GM12878 (cell line): ENCODE measurements around the gene NELL1.

ENCODE experiments used
- BCL11A ChIP-seq: IDR thresholded peaks from 2 replicates; pipeline ENCODE4 v1.6.1; 2011; ENCODE audit warnings: low read depth, low read length
- BHLHE40 ChIP-seq, 2 experiments: fragments of 450-650 bp in 1 of 2; IDR thresholded peaks; 2 replicates each; pipeline ENCODE4 v1.6.1; 2011 to 2017; ENCODE audit warnings: low read depth in 2 of 2, borderline replicate concordance in 1 of 2, improper control_type of control experiment in 1 of 2, low read length in 1 of 2, mild to moderate bottlenecking in 1 of 2
- CREM ChIP-seq: IDR thresholded peaks from 2 replicates; pipeline ENCODE4 v1.6.1; 2014; ENCODE audit warnings: antibody characterized with exemption, low read depth
- POLR2A ChIP-seq: IDR thresholded peaks from 2 replicates; pipeline ENCODE4 v1.6.1; 2011; ENCODE audit warnings: low read depth, mild to moderate bottlenecking, low read length
- RAD21 ChIP-seq: IDR thresholded peaks from 2 replicates; pipeline ENCODE4 v1.6.1; 2011; ENCODE audit warnings: mild to moderate bottlenecking, low read depth, low read length, moderate library complexity; ENCODE audit not compliant: insufficient read depth
- TF ChIP-seq, protein P1 (sequence below): IDR thresholded peaks from 2 replicates; pipeline ENCODE4 v1.6.1; 2011; ENCODE audit warnings: borderline replicate concordance, low read depth, mild to moderate bottlenecking, moderate library complexity, mixed read lengths, low read length; ENCODE audit not compliant: insufficient read depth; ENCODE audit errors: extremely low read length

DNA sequence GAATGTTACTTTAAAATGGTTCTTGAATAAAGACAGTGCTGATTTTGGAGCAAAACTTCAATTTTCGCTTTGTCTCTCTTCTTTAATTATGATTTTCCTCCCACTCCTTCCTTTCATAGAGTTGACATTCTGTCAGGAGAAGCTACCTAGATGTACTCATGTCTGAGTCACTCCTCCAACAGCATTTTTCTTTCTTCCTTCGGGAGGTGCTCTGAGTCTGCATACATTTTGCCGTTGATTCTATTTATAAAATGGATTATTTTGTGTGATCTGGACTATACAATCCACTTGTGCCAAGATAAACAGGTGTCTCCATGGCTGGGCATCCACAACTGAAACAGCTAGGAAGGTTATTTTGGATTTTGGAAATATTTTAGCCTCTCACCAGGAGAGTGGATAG lies 935.2 kb downstream of the NELL1 start:
- TF ChIP-seq CREM (no peak), POLR2A (no peak), BCL11A (no peak), RAD21 (no peak), BHLHE40 (IDR thresholded peaks at IDR 0.05; ENCODE audit: borderline replicate concordance in 1 of 2, low read depth in 2 of 2, low read length in 1 of 2) (no peak)
- TF ChIP-seq, protein P1, sequence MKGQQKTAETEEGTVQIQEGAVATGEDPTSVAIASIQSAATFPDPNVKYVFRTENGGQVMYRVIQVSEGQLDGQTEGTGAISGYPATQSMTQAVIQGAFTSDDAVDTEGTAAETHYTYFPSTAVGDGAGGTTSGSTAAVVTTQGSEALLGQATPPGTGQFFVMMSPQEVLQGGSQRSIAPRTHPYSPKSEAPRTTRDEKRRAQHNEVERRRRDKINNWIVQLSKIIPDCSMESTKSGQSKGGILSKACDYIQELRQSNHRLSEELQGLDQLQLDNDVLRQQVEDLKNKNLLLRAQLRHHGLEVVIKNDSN: no peak
